Measurements from ENCODE around the gene CDK5. TPM values are rescaled to one million over a fixed set of nuclear protein-coding genes. Genes with fewer than 3 reads are reported as not detected.

CDK5 gene
- total and polyA plus RNA-seq, 9 of the 15 experiments (the other 6 are each of a cell fraction or from before 2014, with no cell fraction given) = 3.2 to 38.0 (median 27.5) TPM

DNA sequence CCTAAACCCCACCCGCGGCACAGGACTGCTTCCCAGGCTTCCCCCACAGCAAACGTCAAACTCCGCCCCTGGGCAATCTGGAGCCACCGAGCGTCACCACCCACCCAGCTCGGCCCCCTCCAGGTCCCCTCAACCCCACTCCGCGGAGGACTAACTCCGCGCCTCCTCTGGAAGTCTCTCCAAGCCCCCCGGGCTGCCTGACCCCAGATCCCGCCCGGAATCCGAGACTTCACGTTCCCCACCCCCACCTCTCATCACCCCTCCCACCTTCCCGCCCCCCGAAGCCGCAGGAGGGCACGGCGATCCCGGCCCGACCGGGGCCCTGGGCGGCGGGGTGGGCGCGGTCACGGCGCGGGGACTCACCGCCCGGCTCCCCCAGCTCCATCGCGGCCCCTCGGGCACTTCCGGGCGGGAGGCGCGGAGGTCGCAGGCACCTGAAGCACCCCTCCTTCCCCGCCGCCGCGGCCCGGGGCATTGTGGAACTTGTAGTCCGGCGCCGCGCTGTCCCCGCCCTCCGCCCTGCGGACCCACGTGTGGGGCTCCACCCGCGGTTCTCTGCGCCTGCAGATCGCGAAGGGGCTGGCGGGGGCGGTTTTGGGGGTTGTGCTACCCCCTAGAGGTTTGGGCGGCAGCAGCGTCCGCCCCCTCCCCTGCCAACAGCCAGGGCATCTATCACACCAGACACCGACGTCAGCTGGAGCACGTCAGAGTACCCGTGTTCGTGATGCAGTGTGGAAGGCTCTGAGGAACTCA, 25.6 kb upstream of the CDK5 start, which contains the start of gene TMUB1 (continued):
- peak; percentile 87; the same call in 1 of the 2 replicates for TF ChIP-seq ZBTB2 (IDR thresholded peaks at IDR 0.05)
- TF ChIP-seq NRF1 (conservative IDR thresholded peaks at IDR 0.05 in 1 of 2, IDR thresholded peaks at IDR 0.05 in 1 of 2) = peak; percentile 50 to 58; a peak in 2 of 4 replicates
- peak; percentile 71; the same call in 1 of the 2 replicates for TF ChIP-seq E2F3 (CRISPR knock-in tag; IDR thresholded peaks at IDR 0.05)
- TF ChIP-seq PHF8 (IDR thresholded peaks at IDR 0.05; ENCODE audit: borderline replicate concordance, low read length) = peak; percentile 55; the same call in 1 of the 2 replicates
- peak; percentile 93 for TF ChIP-seq HCFC1 (IDR thresholded peaks at IDR 0.05; ENCODE audit: low read depth, low read length)
- TF ChIP-seq, protein P1, sequence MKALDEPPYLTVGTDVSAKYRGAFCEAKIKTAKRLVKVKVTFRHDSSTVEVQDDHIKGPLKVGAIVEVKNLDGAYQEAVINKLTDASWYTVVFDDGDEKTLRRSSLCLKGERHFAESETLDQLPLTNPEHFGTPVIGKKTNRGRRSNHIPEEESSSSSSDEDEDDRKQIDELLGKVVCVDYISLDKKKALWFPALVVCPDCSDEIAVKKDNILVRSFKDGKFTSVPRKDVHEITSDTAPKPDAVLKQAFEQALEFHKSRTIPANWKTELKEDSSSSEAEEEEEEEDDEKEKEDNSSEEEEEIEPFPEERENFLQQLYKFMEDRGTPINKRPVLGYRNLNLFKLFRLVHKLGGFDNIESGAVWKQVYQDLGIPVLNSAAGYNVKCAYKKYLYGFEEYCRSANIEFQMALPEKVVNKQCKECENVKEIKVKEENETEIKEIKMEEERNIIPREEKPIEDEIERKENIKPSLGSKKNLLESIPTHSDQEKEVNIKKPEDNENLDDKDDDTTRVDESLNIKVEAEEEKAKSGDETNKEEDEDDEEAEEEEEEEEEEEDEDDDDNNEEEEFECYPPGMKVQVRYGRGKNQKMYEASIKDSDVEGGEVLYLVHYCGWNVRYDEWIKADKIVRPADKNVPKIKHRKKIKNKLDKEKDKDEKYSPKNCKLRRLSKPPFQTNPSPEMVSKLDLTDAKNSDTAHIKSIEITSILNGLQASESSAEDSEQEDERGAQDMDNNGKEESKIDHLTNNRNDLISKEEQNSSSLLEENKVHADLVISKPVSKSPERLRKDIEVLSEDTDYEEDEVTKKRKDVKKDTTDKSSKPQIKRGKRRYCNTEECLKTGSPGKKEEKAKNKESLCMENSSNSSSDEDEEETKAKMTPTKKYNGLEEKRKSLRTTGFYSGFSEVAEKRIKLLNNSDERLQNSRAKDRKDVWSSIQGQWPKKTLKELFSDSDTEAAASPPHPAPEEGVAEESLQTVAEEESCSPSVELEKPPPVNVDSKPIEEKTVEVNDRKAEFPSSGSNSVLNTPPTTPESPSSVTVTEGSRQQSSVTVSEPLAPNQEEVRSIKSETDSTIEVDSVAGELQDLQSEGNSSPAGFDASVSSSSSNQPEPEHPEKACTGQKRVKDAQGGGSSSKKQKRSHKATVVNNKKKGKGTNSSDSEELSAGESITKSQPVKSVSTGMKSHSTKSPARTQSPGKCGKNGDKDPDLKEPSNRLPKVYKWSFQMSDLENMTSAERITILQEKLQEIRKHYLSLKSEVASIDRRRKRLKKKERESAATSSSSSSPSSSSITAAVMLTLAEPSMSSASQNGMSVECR (CRISPR knock-in tag; IDR thresholded peaks at IDR 0.05) = peak; percentile 86; the same call in 1 of the 2 replicates
- TF ChIP-seq CBX8 (IDR thresholded peaks at IDR 0.05; ENCODE audit: borderline replicate concordance, extremely low read depth, low read depth, low read length, poor library complexity, severe bottlenecking) = no peak
- no peak for TF ChIP-seq SMC3 (conservative IDR thresholded peaks at IDR 0.05; ENCODE audit: insufficient read depth, low read depth, low read length)
- TF ChIP-seq MBD1 (CRISPR knock-in tag; IDR thresholded peaks at IDR 0.05) = no peak
- no peak for TF ChIP-seq HMG20A (CRISPR knock-in tag; conservative IDR thresholded peaks at IDR 0.05)
- TF ChIP-seq, protein P2, sequence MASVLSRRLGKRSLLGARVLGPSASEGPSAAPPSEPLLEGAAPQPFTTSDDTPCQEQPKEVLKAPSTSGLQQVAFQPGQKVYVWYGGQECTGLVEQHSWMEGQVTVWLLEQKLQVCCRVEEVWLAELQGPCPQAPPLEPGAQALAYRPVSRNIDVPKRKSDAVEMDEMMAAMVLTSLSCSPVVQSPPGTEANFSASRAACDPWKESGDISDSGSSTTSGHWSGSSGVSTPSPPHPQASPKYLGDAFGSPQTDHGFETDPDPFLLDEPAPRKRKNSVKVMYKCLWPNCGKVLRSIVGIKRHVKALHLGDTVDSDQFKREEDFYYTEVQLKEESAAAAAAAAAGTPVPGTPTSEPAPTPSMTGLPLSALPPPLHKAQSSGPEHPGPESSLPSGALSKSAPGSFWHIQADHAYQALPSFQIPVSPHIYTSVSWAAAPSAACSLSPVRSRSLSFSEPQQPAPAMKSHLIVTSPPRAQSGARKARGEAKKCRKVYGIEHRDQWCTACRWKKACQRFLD (CRISPR knock-in tag; IDR thresholded peaks at IDR 0.05) = peak; percentile 11; the same call in 1 of the 2 replicates
- TF ChIP-seq EGR1 (conservative IDR thresholded peaks at IDR 0.05) = peak; percentile 79

Data from K562 (cell line).